ENCODE data around the gene TTLL7.

DNA sequence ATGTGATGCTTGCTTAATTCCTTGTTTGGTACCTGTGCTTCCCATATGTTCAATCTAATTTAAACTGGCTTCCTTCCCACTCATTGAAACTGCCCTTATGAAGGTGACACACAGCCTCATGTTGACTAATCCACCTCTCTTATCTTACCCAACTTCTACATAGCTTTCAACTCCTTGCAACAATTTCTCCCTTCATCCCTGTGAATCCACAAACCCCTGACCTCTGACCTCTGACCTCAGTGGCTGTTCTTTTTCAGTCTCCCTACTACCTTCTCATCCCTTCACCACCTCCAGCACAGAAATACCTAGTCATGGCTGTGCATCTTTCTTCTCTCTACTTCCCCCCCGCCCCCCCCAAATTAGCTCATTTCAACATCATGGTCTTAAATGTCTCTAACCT lies 144.5 kb downstream of the TTLL7 start:
- TF ChIP-seq POLR2A (IDR thresholded peaks at IDR 0.05), result no peak
- TF ChIP-seq, protein P1, sequence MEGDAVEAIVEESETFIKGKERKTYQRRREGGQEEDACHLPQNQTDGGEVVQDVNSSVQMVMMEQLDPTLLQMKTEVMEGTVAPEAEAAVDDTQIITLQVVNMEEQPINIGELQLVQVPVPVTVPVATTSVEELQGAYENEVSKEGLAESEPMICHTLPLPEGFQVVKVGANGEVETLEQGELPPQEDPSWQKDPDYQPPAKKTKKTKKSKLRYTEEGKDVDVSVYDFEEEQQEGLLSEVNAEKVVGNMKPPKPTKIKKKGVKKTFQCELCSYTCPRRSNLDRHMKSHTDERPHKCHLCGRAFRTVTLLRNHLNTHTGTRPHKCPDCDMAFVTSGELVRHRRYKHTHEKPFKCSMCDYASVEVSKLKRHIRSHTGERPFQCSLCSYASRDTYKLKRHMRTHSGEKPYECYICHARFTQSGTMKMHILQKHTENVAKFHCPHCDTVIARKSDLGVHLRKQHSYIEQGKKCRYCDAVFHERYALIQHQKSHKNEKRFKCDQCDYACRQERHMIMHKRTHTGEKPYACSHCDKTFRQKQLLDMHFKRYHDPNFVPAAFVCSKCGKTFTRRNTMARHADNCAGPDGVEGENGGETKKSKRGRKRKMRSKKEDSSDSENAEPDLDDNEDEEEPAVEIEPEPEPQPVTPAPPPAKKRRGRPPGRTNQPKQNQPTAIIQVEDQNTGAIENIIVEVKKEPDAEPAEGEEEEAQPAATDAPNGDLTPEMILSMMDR (IDR thresholded peaks at IDR 0.05), result no peak
- no peak for TF ChIP-seq EP300 (IDR thresholded peaks at IDR 0.05)

Measured in tibial nerve (tissue), 4 donors.